Measurements from ENCODE around the gene PRR3.

DNA sequence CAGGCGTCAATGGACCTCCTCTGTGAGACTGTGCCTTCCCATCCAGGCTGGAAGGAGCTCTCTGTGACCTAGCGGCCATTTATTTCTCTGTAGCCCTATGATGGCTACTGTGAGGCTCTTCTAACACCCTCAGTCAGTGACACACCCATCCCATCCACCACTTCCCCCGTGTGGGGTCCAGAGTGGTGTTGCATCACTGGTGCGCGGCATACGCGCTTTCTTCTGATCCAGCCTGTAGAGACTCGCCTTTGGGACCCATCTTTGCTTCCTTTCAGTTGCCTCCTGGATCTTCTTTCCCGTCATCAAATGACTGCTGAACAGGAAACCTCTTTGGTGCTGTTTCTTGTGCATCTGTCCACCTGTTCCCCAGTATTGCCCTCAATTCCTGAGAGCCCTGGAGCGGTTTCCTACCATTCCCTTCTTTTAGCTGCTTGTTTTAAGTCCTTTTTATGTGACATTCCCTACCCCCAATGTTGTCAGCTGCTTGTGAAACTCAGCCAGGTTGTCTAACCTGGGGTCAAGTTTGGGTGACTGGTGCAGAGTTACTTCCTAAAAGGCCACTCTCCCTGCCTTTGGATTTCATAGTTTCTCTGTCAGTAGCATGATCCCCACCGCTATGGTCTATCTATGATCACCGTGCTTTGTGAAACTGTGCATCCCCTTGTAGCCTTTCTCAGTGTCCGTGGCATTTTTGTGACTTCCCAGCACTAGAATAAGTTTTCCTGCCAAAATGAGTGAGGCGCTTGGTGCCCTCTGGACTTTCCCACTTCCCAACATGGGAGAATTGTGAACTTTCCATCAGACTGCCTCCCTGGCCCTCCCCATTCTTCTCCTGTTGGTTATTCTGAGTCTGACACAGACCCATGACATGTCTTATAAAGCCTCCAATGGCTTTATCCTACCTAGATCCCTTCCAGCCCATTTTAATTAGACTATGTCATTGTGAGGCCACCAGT lies 5.7 kb downstream of the PRR3 start:
- TF ChIP-seq, protein P1, sequence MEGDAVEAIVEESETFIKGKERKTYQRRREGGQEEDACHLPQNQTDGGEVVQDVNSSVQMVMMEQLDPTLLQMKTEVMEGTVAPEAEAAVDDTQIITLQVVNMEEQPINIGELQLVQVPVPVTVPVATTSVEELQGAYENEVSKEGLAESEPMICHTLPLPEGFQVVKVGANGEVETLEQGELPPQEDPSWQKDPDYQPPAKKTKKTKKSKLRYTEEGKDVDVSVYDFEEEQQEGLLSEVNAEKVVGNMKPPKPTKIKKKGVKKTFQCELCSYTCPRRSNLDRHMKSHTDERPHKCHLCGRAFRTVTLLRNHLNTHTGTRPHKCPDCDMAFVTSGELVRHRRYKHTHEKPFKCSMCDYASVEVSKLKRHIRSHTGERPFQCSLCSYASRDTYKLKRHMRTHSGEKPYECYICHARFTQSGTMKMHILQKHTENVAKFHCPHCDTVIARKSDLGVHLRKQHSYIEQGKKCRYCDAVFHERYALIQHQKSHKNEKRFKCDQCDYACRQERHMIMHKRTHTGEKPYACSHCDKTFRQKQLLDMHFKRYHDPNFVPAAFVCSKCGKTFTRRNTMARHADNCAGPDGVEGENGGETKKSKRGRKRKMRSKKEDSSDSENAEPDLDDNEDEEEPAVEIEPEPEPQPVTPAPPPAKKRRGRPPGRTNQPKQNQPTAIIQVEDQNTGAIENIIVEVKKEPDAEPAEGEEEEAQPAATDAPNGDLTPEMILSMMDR (IDR thresholded peaks at IDR 0.05), result no peak
- no peak for TF ChIP-seq POLR2A (IDR thresholded peaks at IDR 0.05)

All from heart left ventricle (tissue), 13 donors.